ENCODE data around the gene TAMM41.
"Not testable (repeated sequence)": the region's sequence is repeated elsewhere in the genome, so short reads cannot be mapped to it uniquely, and the experiment has no call there.

Gene TAMM41
- total RNA-seq = 11.4 to 24.8 (median 12.1) reads per million in 4 experiments

- DNase-seq = peak; percentile 70
These were observed at the start of gene TAMM41 for GRCh38 chr3:11846281-11847266. TAMM41 (minus strand) TSS chr3:11846885; CDS start chr3:11846636, 249 bp downstream.

GRCh38 chr3:11878837-11879236, 32.2 kb upstream of the TAMM41 start:
- DNase-seq = no peak

- DNase-seq = not testable (repeated sequence)
These were observed 28.0 kb upstream of the TAMM41 start for GRCh38 chr3:11874707-11875106.

GRCh38 chr3:11863739-11864138, 17.1 kb upstream of the TAMM41 start:
- not testable (repeated sequence) for DNase-seq

GRCh38 chr3:11862584-11862983, 15.9 kb upstream of the TAMM41 start:
- not testable (repeated sequence) for DNase-seq

GRCh38 chr3:11862145-11862544, 15.5 kb upstream of the TAMM41 start:
- not testable (repeated sequence) for DNase-seq

GRCh38 chr3:11860213-11860612, 13.5 kb upstream of the TAMM41 start:
- DNase-seq = not testable (repeated sequence)

GRCh38 chr3:11853450-11853849, 6.8 kb upstream of the TAMM41 start:
- no peak for DNase-seq

- DNase-seq = no peak
These were observed 3.3 kb upstream of the TAMM41 start for GRCh38 chr3:11850003-11850402.

GRCh38 chr3:11847607-11848006, 922 bp upstream of the TAMM41 start:
- no peak for DNase-seq

GRCh38 chr3:11845651-11846050, 1.0 kb downstream of the TAMM41 start:
- no peak for DNase-seq

- DNase-seq = no peak
These were observed 1.8 kb downstream of the TAMM41 start for GRCh38 chr3:11844891-11845290.

GRCh38 chr3:11835028-11835639, 11.6 kb downstream of the TAMM41 start:
- no peak for DNase-seq

- DNase-seq = no peak
These were observed 13.4 kb downstream of the TAMM41 start for GRCh38 chr3:11832981-11833905.

- no peak for DNase-seq
These were observed 17.3 kb downstream of the TAMM41 start for GRCh38 chr3:11829416-11829815.

- no peak for DNase-seq
These were observed 19.9 kb downstream of the TAMM41 start for GRCh38 chr3:11826628-11827265.

- no peak for DNase-seq
These were observed 21.4 kb downstream of the TAMM41 start for GRCh38 chr3:11825301-11825700.

GRCh38 chr3:11820531-11821041, 26.1 kb downstream of the TAMM41 start:
- DNase-seq = no peak

- no peak for DNase-seq
These were observed 27.5 kb downstream of the TAMM41 start for GRCh38 chr3:11819146-11819689.

GRCh38 chr3:11818033-11818432, 28.7 kb downstream of the TAMM41 start:
- DNase-seq = no peak

- DNase-seq = no peak
These were observed 31.6 kb downstream of the TAMM41 start for GRCh38 chr3:11815111-11815510.

GRCh38 chr3:11814663-11815062, 32.0 kb downstream of the TAMM41 start:
- DNase-seq = no peak

Data from effector CD8-positive, alpha-beta T cell (primary cell).